ENCODE measurements around the gene C17orf67.
A peak's percentile ranks its signal among the peaks of the same experiment; 100 is the strongest.

C17orf67 gene

GRCh38 chr17:56850591-56850990, 16.9 kb upstream of the C17orf67 start:
- no peak overlapping the region for H3K27ac ChIP-seq
- TF ChIP-seq CTCF (conservative IDR thresholded peaks at IDR 0.05) = no peak

- TF ChIP-seq CTCF (conservative IDR thresholded peaks at IDR 0.05) = no peak
- H3K27ac ChIP-seq = no peak overlapping the region
These were observed 15.4 kb upstream of the C17orf67 start for GRCh38 chr17:56849131-56849530.

- H3K27ac ChIP-seq = no peak overlapping the region
- TF ChIP-seq CTCF (conservative IDR thresholded peaks at IDR 0.05) = no peak
These were observed 13.4 kb upstream of the C17orf67 start for GRCh38 chr17:56847106-56847505.

- no peak overlapping the region for H3K27ac ChIP-seq
- no peak for TF ChIP-seq CTCF (conservative IDR thresholded peaks at IDR 0.05)
These were observed 12.2 kb upstream of the C17orf67 start for GRCh38 chr17:56845934-56846333.

GRCh38 chr17:56842577-56842976, 8.9 kb upstream of the C17orf67 start:
- no peak for TF ChIP-seq CTCF (conservative IDR thresholded peaks at IDR 0.05)
- peak overlapping the region; percentile 25; the same call in 1 of the 2 replicates for H3K27ac ChIP-seq

GRCh38 chr17:56838687-56839086, 5.0 kb upstream of the C17orf67 start:
- H3K27ac ChIP-seq = 0 out of 2 replicates have a peak overlapping the region, but pooled peaks have one; percentile 96

GRCh38 chr17:56835264-56835585, 1.5 kb upstream of the C17orf67 start:
- no peak for TF ChIP-seq CTCF (conservative IDR thresholded peaks at IDR 0.05)
- H3K27ac ChIP-seq = peak overlapping the region; percentile 96

More at GRCh38 chr17:56838687-56839086, 5.0 kb upstream of the C17orf67 start:
- no peak for TF ChIP-seq CTCF (conservative IDR thresholded peaks at IDR 0.05)

All from VCaP (cell line).